Measurements from ENCODE around the gene CUEDC2.
A peak's percentile ranks its signal among the peaks of the same experiment; 100 is the strongest.
"Not testable (repeated sequence)": the region's sequence is repeated elsewhere in the genome, so short reads cannot be mapped to it uniquely, and the experiment has no call there.

Gene CUEDC2

GRCh38 chr10:102454662-102455487, 22.5 kb upstream of the CUEDC2 start:
- DNase-seq (ENCODE audit: low read depth), result not testable (repeated sequence)

GRCh38 chr10:102453502-102453901, 21.1 kb upstream of the CUEDC2 start:
- DNase-seq (ENCODE audit: low read depth), result no peak

GRCh38 chr10:102452672-102453340, 20.4 kb upstream of the CUEDC2 start:
- DNase-seq (ENCODE audit: low read depth), result peak; percentile 52

- DNase-seq (ENCODE audit: low read depth), result no peak
Observed at GRCh38 chr10:102451105-102451969, 19.0 kb upstream of the CUEDC2 start, which contains the start of gene C10orf95. TSS of gene C10orf95 (minus strand) at chr10:102451543. CDS start at chr10:102451093, 450 bp downstream.

GRCh38 chr10:102450374-102451104, 18.2 kb upstream of the CUEDC2 start:
- DNase-seq (ENCODE audit: low read depth), result peak; percentile 75

- DNase-seq (ENCODE audit: low read depth), result no peak
Observed at GRCh38 chr10:102450124-102450373, 17.7 kb upstream of the CUEDC2 start.

GRCh38 chr10:102449321-102450123, 17.1 kb upstream of the CUEDC2 start:
- DNase-seq (ENCODE audit: low read depth), result peak; percentile 47

GRCh38 chr10:102444851-102445250, 12.5 kb upstream of the CUEDC2 start:
- no peak for DNase-seq (ENCODE audit: low read depth)

- no peak for DNase-seq (ENCODE audit: low read depth)
Observed at GRCh38 chr10:102438374-102438773, 6.0 kb upstream of the CUEDC2 start.

GRCh38 chr10:102437515-102437914, 5.1 kb upstream of the CUEDC2 start:
- DNase-seq (ENCODE audit: low read depth), result no peak

- DNase-seq (ENCODE audit: low read depth), result no peak
Observed at GRCh38 chr10:102436312-102436711, 3.9 kb upstream of the CUEDC2 start.

- no peak for DNase-seq (ENCODE audit: low read depth)
Observed at GRCh38 chr10:102435529-102436233, 3.3 kb upstream of the CUEDC2 start.

GRCh38 chr10:102435133-102435497, 2.7 kb upstream of the CUEDC2 start:
- DNase-seq (ENCODE audit: low read depth), result no peak

GRCh38 chr10:102434394-102435132, 2.2 kb upstream of the CUEDC2 start:
- peak; percentile 60 for DNase-seq (ENCODE audit: low read depth)

GRCh38 chr10:102433619-102434046, 1.3 kb upstream of the CUEDC2 start:
- no peak for DNase-seq (ENCODE audit: low read depth)

GRCh38 chr10:102431452-102432124, 786 bp downstream of the CUEDC2 start:
- peak; percentile 66 for DNase-seq (ENCODE audit: low read depth)

GRCh38 chr10:102429468-102429867, 2.9 kb downstream of the CUEDC2 start:
- no peak for DNase-seq (ENCODE audit: low read depth)

- DNase-seq (ENCODE audit: low read depth), result no peak
Observed at GRCh38 chr10:102426803-102427287, 5.5 kb downstream of the CUEDC2 start.

GRCh38 chr10:102425444-102425843, 6.9 kb downstream of the CUEDC2 start:
- DNase-seq (ENCODE audit: low read depth), result no peak
